IMR-90 (cell line): ENCODE measurements around the gene TAF8.

Experiments
- CHD1 ChIP-seq: IDR thresholded peaks from 2 replicates; pipeline ENCODE4 v1.6.1; 2012; ENCODE audit warnings: low read depth, low read length, improper control_type of control experiment
- CTCF ChIP-seq: conservative IDR thresholded peaks from 2 replicates; pipeline ENCODE4 v1.5.1; 2012; ENCODE audit warnings: mild to moderate bottlenecking, low read depth, low read length, improper control_type of control experiment
- ELK1 ChIP-seq: fragments of 150-350 bp; IDR thresholded peaks from 2 replicates; pipeline ENCODE4 v1.6.1; 2016; ENCODE audit warnings: low read depth, mild to moderate bottlenecking, low read length, moderate library complexity, borderline replicate concordance
- MAZ ChIP-seq: IDR thresholded peaks from 2 replicates; pipeline ENCODE4 v1.6.1; 2012; ENCODE audit warnings: low read depth, mild to moderate bottlenecking, low read length, improper control_type of control experiment, moderate library complexity, borderline replicate concordance
- POLR2A ChIP-seq: IDR thresholded peaks from 2 replicates; pipeline ENCODE4 v1.6.1; 2012; ENCODE audit warnings: mild to moderate bottlenecking, low read depth, low read length
- RAD21 ChIP-seq: IDR thresholded peaks from 2 replicates; pipeline ENCODE4 v1.6.1; 2012; ENCODE audit warnings: low read length, improper control_type of control experiment
- USF2 ChIP-seq: fragments of 150-350 bp; IDR thresholded peaks from 2 replicates; pipeline ENCODE4 v1.6.1; 2017; ENCODE audit warnings: mild to moderate bottlenecking, antibody characterized with exemption, low read length, low read depth

- TF ChIP-seq POLR2A (no peak), CTCF (no peak), CHD1 (no peak), MAZ (no peak), USF2 (no peak), RAD21 (no peak), ELK1 (no peak)
Observed at GRCh38 chr6:42053601-42054000, 3.3 kb downstream of the TAF8 start.
